Transverse colon (tissue), 4 donors: ENCODE measurements around the gene CRTAP. TPM values are rescaled to one million over a fixed set of nuclear protein-coding genes. Genes with fewer than 3 reads are reported as not detected.
"Not testable (repeated sequence)": the region's sequence is repeated elsewhere in the genome, so short reads cannot be mapped to it uniquely, and the experiment has no call there.

Experiments
- DNase-seq: peaks from one replicate; pipeline ENCODE4 v3.0.0-alpha.2; 2019
- H3K27ac ChIP-seq, 4 donors: fragments of 200-600 bp; sonication (generic); 2 replicates each; pipeline ENCODE4 v1.5.1; 2016 to 2018; ENCODE audit warnings: inconsistent platforms in 4 of 4
- H3K27me3 ChIP-seq: fragments of 200-600 bp; sonication (generic); 2 replicates; pipeline ENCODE4 v1.5.1; 2017; ENCODE audit warnings: inconsistent platforms
- H3K36me3 ChIP-seq, 4 donors: fragments of 200-600 bp; sonication (generic); 2 replicates each; pipeline ENCODE4 v1.5.1; 2017 to 2019; ENCODE audit warnings: inconsistent platforms in 4 of 4
- H3K4me1 ChIP-seq, 4 donors: fragments of 200-600 bp; sonication (generic); 2 replicates each; pipeline ENCODE4 v1.5.1; 2017 to 2020; ENCODE audit warnings: inconsistent platforms in 4 of 4
- H3K4me3 ChIP-seq, 4 donors: fragments of 200-600 bp; sonication (generic); 1 replicate in 1 of 4; 2 replicates in 3 of 4; pipeline versions ENCODE4 v1.5.1 to v1.6.1; 2017 to 2019; ENCODE audit warnings: inconsistent platforms in 4 of 4
- H3K9me3 ChIP-seq, 2 donors: fragments of 200-600 bp; sonication (generic); 2 replicates each; pipeline ENCODE4 v1.5.1; 2017 to 2019; ENCODE audit warnings: inconsistent platforms in 2 of 2
- CTCF ChIP-seq, 5 experiments: fragments of 200-600 bp in 3 of 5; fragments of 450-650 bp in 2 of 5; sonication (generic) in 3 of 5; IDR thresholded peaks; 1 replicate in 2 of 5; 2 replicates in 3 of 5; pipeline ENCODE4 v1.5.1; 2016 to 2017; ENCODE audit warnings: antibody characterized with exemption in 5 of 5, inconsistent platforms in 3 of 5, mild to moderate bottlenecking in 2 of 5, moderate library complexity in 1 of 5
- EP300 ChIP-seq: sonication (generic); formaldehyde crosslinking; IDR thresholded peaks from one replicate; pipeline ENCODE4 v1.6.1; 2017; ENCODE audit warnings: antibody characterized with exemption, low read depth
- POLR2A ChIP-seq: fragments of 450-650 bp; IDR thresholded peaks from one replicate; pipeline ENCODE4 v1.6.1; 2016; ENCODE audit warnings: antibody characterized with exemption, mild to moderate bottlenecking, moderate library complexity
- POLR2AphosphoS5 ChIP-seq, 3 donors: sonication (generic); formaldehyde crosslinking; IDR thresholded peaks; one replicate each; pipeline ENCODE4 v1.6.1; 2016; ENCODE audit warnings: antibody characterized with exemption in 3 of 3
- WGBS, 2 donors: methylation state at CpG; one replicate each; pipeline ENCODE4 v1.1.5; 2018; ENCODE audit warnings: low coverage in 1 of 2; 5-methylcytosine and 5-hydroxymethylcytosine counted together
- in situ Hi-C, 4 donors: fragments of 200-750 bp; cut with MboI; loops; one replicate each; pipeline versions ENCODE4 v1.15.0 to v1.15.1; 2017; ENCODE audit warnings: low sequenced_read_pairs in 3 of 4, low pct_ligation_motif_present in 1 of 4, low pct_unique_long_range_greater_than_20kb in 1 of 4
- intact Hi-C: fragments of 100-400 bp; cut with DNase I; formaldehyde crosslinking; loops from one replicate; pipeline ENCODE4 v1.15.1; 2023; ENCODE audit warnings: low total_unique reads
- total RNA-seq, 4 donors: library from RNA; depleted of rRNA; stranded (reverse); fragments of >200 nt; gene quantifications; one replicate each; pipeline ENCODE4 v1.1.0, GENCODE V29; 2016

CRTAP gene
- total RNA-seq, 4 donors from 2014 or later: 71.1 to 138 (median 88.8) TPM

DNA sequence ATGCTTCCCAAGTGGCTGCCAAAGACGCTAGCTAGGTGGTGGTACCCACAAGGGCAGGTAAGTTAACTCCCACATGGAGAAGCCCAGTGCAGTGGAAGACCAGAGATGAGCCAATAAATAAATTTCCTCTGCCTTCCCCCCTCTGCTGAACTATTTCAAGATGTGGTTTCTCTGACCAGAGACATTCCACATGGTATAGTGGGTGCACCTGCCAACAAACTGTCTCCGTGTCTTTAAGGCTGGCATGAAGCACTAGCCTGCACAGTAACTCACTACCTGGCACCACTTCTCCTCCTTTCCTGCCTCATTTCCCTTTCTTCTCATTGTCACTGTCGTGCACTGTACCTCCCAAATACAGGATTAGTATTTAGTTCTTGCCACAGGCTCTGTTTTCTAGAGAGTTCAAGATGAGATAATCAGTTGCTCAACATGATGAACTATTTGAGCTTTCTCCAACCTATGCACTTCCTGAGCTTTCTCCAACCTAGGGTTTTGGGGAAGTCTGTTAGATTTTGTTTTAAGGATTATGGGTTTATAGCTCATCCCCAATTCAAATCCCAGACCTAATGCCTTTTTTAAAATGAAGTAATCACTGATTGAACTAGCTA is 8.4 kb upstream of the CRTAP start:
- in situ Hi-C loops: loop anchor here in 1 of 4 donors (25.0 kb wide), 1 partner anchor 682 kb away; the partner anchor contains the start of gene PDCD6IP
- no peak for DNase-seq
- no peaks in the 10 kb centered on the region for H3K27me3 ChIP-seq
- TF ChIP-seq CTCF (IDR thresholded peaks at IDR 0.05): no peak
- no peak for TF ChIP-seq POLR2A
- TF ChIP-seq EP300: no peak
- no peak for TF ChIP-seq POLR2AphosphoS5 (IDR thresholded peaks at IDR 0.05)
- WGBS, 2 donors: 67 to 83% methylated on average over 1 to 3 of the region's 3 CpGs
- no peak overlapping the region for H3K4me3 ChIP-seq
- intact Hi-C loops: no loop called here
- no peaks in the 10 kb centered on the region for H3K4me1 ChIP-seq
- H3K36me3 ChIP-seq: no peaks in the 10 kb centered on the region
- no peak overlapping the region for H3K27ac ChIP-seq
- no peaks in the 10 kb centered on the region for H3K9me3 ChIP-seq

DNA sequence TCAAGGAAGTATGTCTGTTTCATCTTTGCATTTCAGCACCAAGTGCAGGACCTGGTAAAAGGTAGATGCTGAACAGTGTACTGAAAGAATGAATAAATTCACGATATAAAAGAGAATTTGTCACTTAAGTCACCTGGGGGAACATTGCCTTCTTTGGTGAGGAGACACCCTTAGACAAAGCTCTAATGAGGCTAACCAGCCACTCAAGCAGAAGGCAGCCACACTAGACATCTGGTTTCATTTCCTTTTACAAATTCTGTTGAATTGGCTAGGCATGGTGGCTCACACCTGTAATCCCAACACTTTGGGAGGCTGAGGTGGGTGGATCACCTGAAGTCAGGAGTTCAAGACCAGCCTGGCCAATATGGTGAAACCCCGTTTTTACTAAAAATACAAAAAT is 7.0 kb upstream of the CRTAP start:
- in situ Hi-C loops: loop anchor here in 1 of 4 donors (25.0 kb wide), 1 partner anchor 680 kb away; the partner anchor contains the start of gene PDCD6IP
- H3K4me3 ChIP-seq, H3K27me3 ChIP-seq, H3K27ac ChIP-seq, intact Hi-C loops, DNase-seq, H3K36me3 ChIP-seq, H3K9me3 ChIP-seq, H3K4me1 ChIP-seq: not testable (repeated sequence)
- WGBS, 2 donors: 83 to 90% methylated on average over 1 to 2 of the region's 2 CpGs

DNA sequence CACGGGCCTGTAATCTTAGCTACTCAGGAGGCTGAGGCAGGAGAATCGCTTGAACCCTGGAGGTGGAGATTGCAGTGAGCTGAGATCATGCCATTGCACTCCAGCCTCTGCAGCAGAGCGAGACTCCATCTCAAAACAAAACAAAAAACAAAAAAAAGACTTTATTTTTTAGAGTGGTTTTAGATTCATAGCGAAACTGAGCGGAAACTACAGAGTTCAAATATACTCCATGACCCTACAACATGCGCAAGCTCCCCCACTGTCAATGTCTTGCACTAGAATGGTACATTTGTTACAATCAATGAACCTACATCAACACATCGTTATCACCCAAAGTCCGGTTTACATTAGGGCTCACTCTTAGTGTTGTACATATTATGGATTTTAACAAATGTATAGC is 2.2 kb upstream of the CRTAP start:
- no peaks in the 10 kb centered on the region for H3K27me3 ChIP-seq
- TF ChIP-seq POLR2AphosphoS5 (IDR thresholded peaks at IDR 0.05) (no peak), POLR2A (no peak), EP300 (no peak), CTCF (IDR thresholded peaks at IDR 0.05) (no peak)
- H3K4me3 ChIP-seq: no peak overlapping the region
- intact Hi-C loops: no loop called here
- H3K4me1 ChIP-seq: peaks cover 0 to 30% (median 12%) of the 10 kb centered on the region in 4 donors
- no peak for DNase-seq
- H3K9me3 ChIP-seq: no peaks in the 10 kb centered on the region
- 79 to 84% methylated on average over 8 of the region's 8 CpGs for WGBS, 2 donors
- H3K27ac ChIP-seq: no peak overlapping the region
- H3K36me3 ChIP-seq: no peaks in the 10 kb centered on the region
- in situ Hi-C loops: loop anchor here in 1 of 4 donors (25.0 kb wide), 1 partner anchor 676 kb away; the partner anchor contains the start of gene PDCD6IP

- H3K4me1 ChIP-seq: peaks cover 0 to 33% (median 13%) of the 10 kb centered on the region in 4 donors
- 44 to 45% methylated on average over 9 to 13 of the region's 14 CpGs for WGBS, 2 donors
- no peaks in the 10 kb centered on the region for H3K27me3 ChIP-seq
- no peaks in the 10 kb centered on the region for H3K36me3 ChIP-seq
- no peaks in the 10 kb centered on the region for H3K9me3 ChIP-seq
- no peak for DNase-seq
- peak overlapping the region; percentile 97 to 100 (median 97) for H3K27ac ChIP-seq
- TF ChIP-seq CTCF (IDR thresholded peaks at IDR 0.05) (no peak), POLR2AphosphoS5 (IDR thresholded peaks at IDR 0.05) (peak in 1 of 3 donors; percentile 1), POLR2A (no peak)
- H3K4me3 ChIP-seq: peak overlapping the region; percentile 42 to 87 (median 74)
- in situ Hi-C loops: loop anchor here in 1 of 4 donors (25.0 kb wide), 1 partner anchor 673 kb away; the partner anchor contains the start of gene PDCD6IP
- intact Hi-C loops: no loop called here
Measured at GRCh38 chr3:33114622-33115023, 809 bp downstream of the CRTAP start.
